Ovary (tissue), 3 donors: ENCODE measurements around the gene TMEM200A.

ENCODE experiments used
- EP300 ChIP-seq: sonication (generic); formaldehyde crosslinking; IDR thresholded peaks from one replicate; pipeline ENCODE4 v1.6.1; 2017; ENCODE audit warnings: antibody characterized with exemption
- POLR2A ChIP-seq: fragments of 450-650 bp; IDR thresholded peaks from one replicate; pipeline ENCODE4 v1.6.1; 2017; ENCODE audit warnings: antibody characterized with exemption, mild to moderate bottlenecking, moderate library complexity
- TF ChIP-seq, protein P1 (sequence below), 3 donors: fragments of 450-650 bp in 2 of 3; fragments of 200-600 bp in 1 of 3; IDR thresholded peaks; one replicate each; pipeline versions ENCODE4 v1.5.1 to v1.8.0; 2016 to 2022; ENCODE audit warnings: antibody characterized with exemption in 3 of 3, mild to moderate bottlenecking in 1 of 3
- donor health status: DM: no; HTN: no; CAD: no.

DNA sequence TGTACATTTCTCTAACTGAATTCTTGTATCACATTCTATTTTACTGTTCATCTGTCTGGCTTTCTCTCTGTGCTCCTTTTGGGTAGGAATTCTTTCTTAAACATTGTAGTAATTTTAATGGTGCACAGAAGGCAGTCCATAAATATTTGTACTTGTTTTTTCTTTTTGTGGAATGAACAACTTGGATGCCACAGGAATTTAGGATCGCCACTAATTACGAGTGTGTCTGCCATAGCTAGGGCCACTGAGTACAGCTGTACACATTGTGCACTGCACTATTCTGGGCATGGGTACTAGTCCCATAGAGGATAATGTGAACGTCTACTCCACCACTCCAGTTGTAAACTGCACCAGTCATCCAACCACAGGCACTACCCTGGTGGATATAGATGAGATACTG lies 39.3 kb upstream of the TMEM200A start:
- TF ChIP-seq POLR2A (no peak), EP300 (no peak)
- TF ChIP-seq, protein P1, sequence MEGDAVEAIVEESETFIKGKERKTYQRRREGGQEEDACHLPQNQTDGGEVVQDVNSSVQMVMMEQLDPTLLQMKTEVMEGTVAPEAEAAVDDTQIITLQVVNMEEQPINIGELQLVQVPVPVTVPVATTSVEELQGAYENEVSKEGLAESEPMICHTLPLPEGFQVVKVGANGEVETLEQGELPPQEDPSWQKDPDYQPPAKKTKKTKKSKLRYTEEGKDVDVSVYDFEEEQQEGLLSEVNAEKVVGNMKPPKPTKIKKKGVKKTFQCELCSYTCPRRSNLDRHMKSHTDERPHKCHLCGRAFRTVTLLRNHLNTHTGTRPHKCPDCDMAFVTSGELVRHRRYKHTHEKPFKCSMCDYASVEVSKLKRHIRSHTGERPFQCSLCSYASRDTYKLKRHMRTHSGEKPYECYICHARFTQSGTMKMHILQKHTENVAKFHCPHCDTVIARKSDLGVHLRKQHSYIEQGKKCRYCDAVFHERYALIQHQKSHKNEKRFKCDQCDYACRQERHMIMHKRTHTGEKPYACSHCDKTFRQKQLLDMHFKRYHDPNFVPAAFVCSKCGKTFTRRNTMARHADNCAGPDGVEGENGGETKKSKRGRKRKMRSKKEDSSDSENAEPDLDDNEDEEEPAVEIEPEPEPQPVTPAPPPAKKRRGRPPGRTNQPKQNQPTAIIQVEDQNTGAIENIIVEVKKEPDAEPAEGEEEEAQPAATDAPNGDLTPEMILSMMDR (IDR thresholded peaks at IDR 0.05): no peak
